ENCODE results near the gene STON2. TPM values are rescaled to one million over a fixed set of nuclear protein-coding genes. Genes with fewer than 3 reads are reported as not detected.

The STON2 gene
- total and polyA plus RNA-seq, 9 donors = 9.0 to 34.5 (median 12.1) TPM

DNA sequence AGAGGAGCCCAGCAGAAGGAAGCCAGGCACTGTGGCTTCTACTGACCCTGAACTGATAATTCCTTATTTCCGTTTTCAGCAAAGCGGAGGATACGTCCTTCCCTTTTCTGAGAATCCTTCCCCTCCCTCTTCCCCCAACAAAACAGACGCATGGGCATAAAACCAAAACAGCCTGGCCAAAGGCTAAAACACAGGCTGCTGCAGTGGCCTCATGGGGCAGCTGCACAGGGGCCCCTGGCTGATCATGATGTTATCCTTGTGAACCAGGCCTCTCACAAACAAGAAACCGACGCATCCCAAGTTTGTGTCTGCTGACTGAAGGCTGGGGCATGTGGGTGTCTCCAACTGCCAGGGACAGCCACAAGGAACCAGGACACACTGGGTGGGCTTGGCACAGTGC, 23.4 kb upstream of the STON2 start:
- peak; percentile 91 for DNase-seq

DNA sequence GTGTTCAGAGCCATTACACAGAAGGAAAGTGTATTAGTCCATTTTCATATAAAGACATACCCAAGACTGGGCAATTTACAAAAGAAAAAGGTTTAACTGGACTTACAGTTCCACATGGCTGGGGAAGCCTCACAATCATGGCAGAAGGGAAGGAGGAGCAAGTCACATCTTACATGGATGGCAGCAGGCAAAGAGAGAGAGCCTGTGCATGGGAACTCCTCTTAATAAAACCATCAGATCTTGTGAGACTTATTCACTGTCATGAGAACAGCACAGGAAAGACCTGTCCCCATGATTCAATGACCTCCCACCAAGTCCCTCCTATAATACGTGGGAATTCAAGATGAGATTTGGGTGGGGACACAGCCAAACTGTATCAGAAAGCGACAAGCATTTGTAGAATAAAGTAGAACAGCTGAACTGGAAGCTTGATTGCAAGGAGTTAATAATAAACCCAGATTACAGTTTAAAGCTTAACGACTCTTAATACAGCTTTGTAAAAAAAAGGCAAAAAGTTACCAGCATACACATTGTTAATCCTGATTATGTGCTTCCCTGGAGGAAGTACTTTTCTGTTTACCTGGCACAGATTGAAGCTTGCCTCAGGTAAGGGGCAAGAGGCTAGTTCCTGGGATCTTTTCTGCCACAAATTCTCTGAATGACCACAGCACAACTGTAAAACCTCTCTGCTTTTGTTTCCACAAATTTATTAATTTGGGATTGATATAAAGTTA, 18.1 kb upstream of the STON2 start:
- Histone ChIP-seq H3K36me3 (ENCODE audit: control insufficient read depth, insufficient read depth, low read length) (peaks cover 15% of the 10 kb centered on the region), H3K9me3 (replicated peaks; ENCODE audit: control insufficient read depth, low read depth, low read length) (no peaks in the 10 kb centered on the region), H3K4me3 (ENCODE audit: low read length) (no peak overlapping the region), H3K27ac (ENCODE audit: low read length) (no peak overlapping the region), H3K27me3 (ENCODE audit: control insufficient read depth, insufficient read depth, low read length) (no peaks in the 10 kb centered on the region), H3K4me1 (ENCODE audit: control insufficient read depth, insufficient read depth, low read length) (peaks cover 5% of the 10 kb centered on the region)
- no peak for DNase-seq
- WGBS (ENCODE audit: insufficient coverage) = no CpG with 5 or more reads among the region's 3 CpGs

More for the DNA sequence above, 23.4 kb upstream of the STON2 start:
- peaks cover 27% of the 10 kb centered on the region for H3K4me1 ChIP-seq (ENCODE audit: control insufficient read depth, insufficient read depth, low read length)
- H3K4me3 ChIP-seq (ENCODE audit: low read length) = no peak overlapping the region
- H3K36me3 ChIP-seq (ENCODE audit: control insufficient read depth, insufficient read depth, low read length) = peaks cover 24% of the 10 kb centered on the region
- no peaks in the 10 kb centered on the region for H3K9me3 ChIP-seq (replicated peaks; ENCODE audit: control insufficient read depth, low read depth, low read length)
- 3% methylated on average over 5 of the region's 6 CpGs for WGBS (ENCODE audit: insufficient coverage)
- H3K27ac ChIP-seq (ENCODE audit: low read length) = peak overlapping the region; percentile 69
- H3K27me3 ChIP-seq (ENCODE audit: control insufficient read depth, insufficient read depth, low read length) = no peaks in the 10 kb centered on the region

DNA sequence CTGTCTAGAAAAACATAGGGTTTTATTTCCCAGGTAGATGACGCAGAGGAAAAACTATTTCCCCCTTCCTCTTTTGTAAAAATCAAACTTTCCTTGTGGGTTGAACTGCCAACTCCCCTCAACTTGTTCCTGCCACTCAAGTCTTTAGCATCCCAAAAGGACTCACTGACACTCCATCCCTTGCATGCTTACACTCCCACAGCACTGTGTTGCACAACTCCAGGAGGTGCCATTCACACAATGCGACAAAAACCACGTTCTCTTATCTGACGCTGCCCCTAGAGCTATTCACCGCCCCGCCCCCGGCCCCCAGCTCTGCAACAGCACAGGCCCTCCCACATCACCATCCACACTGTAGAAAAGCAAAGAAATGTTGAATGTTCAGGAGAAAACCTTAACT, 16.9 kb upstream of the STON2 start:
- H3K27ac ChIP-seq (ENCODE audit: low read length) = no peak overlapping the region
- 86% methylated on average over 3 of the region's 7 CpGs for WGBS (ENCODE audit: insufficient coverage)
- H3K4me1 ChIP-seq (ENCODE audit: control insufficient read depth, insufficient read depth, low read length) = no peaks in the 10 kb centered on the region
- H3K9me3 ChIP-seq (replicated peaks; ENCODE audit: control insufficient read depth, low read depth, low read length) = no peaks in the 10 kb centered on the region
- no peaks in the 10 kb centered on the region for H3K27me3 ChIP-seq (ENCODE audit: control insufficient read depth, insufficient read depth, low read length)
- H3K4me3 ChIP-seq (ENCODE audit: low read length) = no peak overlapping the region
- no peak for DNase-seq
- peaks cover 15% of the 10 kb centered on the region for H3K36me3 ChIP-seq (ENCODE audit: control insufficient read depth, insufficient read depth, low read length)

DNA sequence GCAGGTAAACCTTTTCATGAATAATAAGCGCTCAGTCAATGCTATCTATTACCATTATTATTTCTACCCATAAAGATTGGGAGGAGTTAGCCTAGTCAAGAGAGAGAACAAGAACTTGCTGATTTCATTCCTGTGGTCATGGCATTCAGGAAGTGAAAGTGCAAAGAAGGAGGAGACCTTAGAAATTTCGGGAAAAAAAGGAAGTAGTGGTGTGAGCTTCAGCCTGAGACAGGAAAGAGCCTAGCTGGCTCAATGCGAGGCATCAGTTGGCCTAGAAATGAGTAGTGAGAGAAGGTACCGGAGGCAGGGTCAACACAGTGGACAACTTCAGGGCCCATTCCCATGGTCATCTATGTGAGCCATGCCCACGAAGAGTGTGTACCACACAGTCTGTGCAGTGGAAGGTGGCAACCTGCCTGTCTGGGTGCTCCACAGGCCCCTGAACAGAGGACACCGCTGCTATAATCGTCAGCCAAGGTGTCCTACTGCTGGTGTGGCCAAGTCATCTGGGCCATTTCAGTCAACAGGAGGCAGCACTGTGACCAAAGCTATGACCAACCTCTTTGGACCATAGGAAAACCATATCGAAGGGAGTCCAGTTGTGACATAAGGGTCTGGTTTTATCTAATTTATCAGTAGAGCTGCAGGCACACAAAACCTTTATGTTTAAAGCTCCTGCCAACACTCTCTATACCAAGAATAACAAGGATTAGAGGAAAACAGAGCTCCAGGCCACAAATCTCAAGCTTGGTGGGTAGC, 16.2 kb upstream of the STON2 start:
- peak; percentile 81 for DNase-seq
- H3K9me3 ChIP-seq (replicated peaks; ENCODE audit: control insufficient read depth, low read depth, low read length) = no peaks in the 10 kb centered on the region
- H3K4me3 ChIP-seq (ENCODE audit: low read length) = no peak overlapping the region
- no peak overlapping the region for H3K27ac ChIP-seq (ENCODE audit: low read length)
- peaks cover 15% of the 10 kb centered on the region for H3K36me3 ChIP-seq (ENCODE audit: control insufficient read depth, insufficient read depth, low read length)
- H3K4me1 ChIP-seq (ENCODE audit: control insufficient read depth, insufficient read depth, low read length) = no peaks in the 10 kb centered on the region
- 88% methylated on average over 6 of the region's 8 CpGs for WGBS (ENCODE audit: insufficient coverage)
- H3K27me3 ChIP-seq (ENCODE audit: control insufficient read depth, insufficient read depth, low read length) = no peaks in the 10 kb centered on the region

DNA sequence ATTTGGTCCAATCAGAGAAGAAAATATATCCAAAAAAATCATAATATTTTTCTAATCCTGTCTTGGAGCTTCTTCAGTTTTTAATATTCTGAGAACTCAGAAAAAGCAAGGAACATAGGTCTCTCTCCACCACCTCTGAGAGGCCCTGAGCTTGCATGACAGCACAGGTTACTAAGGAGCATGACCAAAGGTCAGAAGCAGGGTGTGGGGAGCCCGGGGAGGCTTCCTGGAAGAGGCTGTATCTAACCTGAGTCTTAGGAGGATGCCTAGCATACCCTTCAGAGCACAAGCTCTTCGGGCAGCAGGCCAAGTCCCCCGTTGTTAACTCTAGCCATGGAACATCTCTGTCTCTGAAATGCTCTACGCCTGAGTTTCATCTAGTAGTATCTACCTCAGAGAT, 15.7 kb upstream of the STON2 start:
- no peaks in the 10 kb centered on the region for H3K27me3 ChIP-seq (ENCODE audit: control insufficient read depth, insufficient read depth, low read length)
- H3K9me3 ChIP-seq (replicated peaks; ENCODE audit: control insufficient read depth, low read depth, low read length) = no peaks in the 10 kb centered on the region
- H3K4me1 ChIP-seq (ENCODE audit: control insufficient read depth, insufficient read depth, low read length) = no peaks in the 10 kb centered on the region
- no peak overlapping the region for H3K27ac ChIP-seq (ENCODE audit: low read length)
- WGBS (ENCODE audit: insufficient coverage) = 86% methylated on average over 3 of the region's 4 CpGs
- DNase-seq = no peak
- peaks cover 14% of the 10 kb centered on the region for H3K36me3 ChIP-seq (ENCODE audit: control insufficient read depth, insufficient read depth, low read length)
- no peak overlapping the region for H3K4me3 ChIP-seq (ENCODE audit: low read length)

DNA sequence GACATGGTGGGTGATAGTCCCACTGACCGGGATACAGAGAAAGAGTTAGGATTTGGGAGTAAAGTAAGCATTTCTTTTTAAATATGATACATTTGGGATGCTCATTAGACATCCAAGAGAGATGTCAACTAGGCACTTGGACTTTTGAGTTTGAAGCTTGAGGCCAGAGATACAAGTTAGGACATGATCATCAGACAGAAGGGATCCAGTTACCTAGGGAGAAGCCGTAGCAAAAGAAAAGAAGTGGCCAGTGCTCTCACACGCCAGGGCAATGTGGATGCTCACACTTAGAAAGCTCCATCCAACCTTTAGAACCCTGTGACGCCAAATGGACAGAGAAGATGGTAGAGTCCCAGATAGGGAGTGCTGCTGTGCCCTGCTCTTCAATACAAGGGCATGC, 14.0 kb upstream of the STON2 start:
- Histone ChIP-seq H3K4me3 (ENCODE audit: low read length) (no peak overlapping the region), H3K27ac (ENCODE audit: low read length) (no peak overlapping the region), H3K4me1 (ENCODE audit: control insufficient read depth, insufficient read depth, low read length) (no peaks in the 10 kb centered on the region), H3K27me3 (ENCODE audit: control insufficient read depth, insufficient read depth, low read length) (no peaks in the 10 kb centered on the region), H3K36me3 (ENCODE audit: control insufficient read depth, insufficient read depth, low read length) (no peaks in the 10 kb centered on the region), H3K9me3 (replicated peaks; ENCODE audit: control insufficient read depth, low read depth, low read length) (no peaks in the 10 kb centered on the region)
- DNase-seq = no peak
- 94% methylated on average over 2 of the region's 4 CpGs for WGBS (ENCODE audit: insufficient coverage)

DNA sequence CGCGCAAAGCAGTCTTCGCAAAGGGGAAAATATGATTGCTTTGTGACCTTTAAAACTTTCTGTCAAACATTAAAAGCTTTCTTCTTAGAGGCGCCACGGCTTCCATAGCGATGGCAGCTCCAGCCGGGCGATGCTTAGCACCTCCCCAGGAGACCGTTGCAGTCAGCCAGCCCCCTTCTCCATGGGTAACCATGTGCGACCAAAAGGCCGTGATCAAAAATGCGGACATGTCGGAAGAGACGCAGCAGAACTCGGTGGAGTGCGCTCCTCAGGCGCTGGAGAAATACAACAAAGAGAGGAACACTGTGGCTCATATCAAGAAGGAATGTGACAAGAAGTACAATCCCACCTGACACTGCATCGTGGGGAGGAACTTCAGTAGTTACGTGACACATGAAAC, 12.7 kb upstream of the STON2 start:
- Histone ChIP-seq H3K27me3 (ENCODE audit: control insufficient read depth, insufficient read depth, low read length) (no peaks in the 10 kb centered on the region), H3K36me3 (ENCODE audit: control insufficient read depth, insufficient read depth, low read length) (no peaks in the 10 kb centered on the region), H3K4me3 (ENCODE audit: low read length) (no peak overlapping the region), H3K4me1 (ENCODE audit: control insufficient read depth, insufficient read depth, low read length) (no peaks in the 10 kb centered on the region), H3K9me3 (replicated peaks; ENCODE audit: control insufficient read depth, low read depth, low read length) (no peaks in the 10 kb centered on the region), H3K27ac (ENCODE audit: low read length) (no peak overlapping the region)
- no peak for DNase-seq
- 88% methylated on average over 10 of the region's 19 CpGs for WGBS (ENCODE audit: insufficient coverage)

DNA sequence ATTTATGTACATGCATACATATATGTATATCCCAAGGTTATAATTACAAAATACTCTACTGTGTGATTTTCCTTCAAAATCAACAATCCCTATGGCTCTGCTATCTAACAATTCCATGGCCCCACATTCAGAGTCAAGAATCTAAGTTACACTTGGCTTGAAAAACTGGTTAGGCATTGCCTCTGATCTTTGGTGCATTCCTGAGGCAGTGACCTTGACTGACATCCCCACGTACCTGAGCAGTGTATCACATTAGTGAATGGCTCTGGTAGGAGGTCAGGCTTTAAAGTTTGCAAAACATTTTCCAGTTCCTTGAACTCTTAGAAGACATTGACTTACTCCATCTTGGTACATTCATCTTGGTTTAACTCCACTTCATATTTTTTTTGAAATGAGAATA, 8.5 kb upstream of the STON2 start:
- Histone ChIP-seq H3K4me1 (ENCODE audit: control insufficient read depth, insufficient read depth, low read length) (peaks cover 5% of the 10 kb centered on the region), H3K36me3 (ENCODE audit: control insufficient read depth, insufficient read depth, low read length) (no peaks in the 10 kb centered on the region), H3K27ac (ENCODE audit: low read length) (no peak overlapping the region), H3K27me3 (ENCODE audit: control insufficient read depth, insufficient read depth, low read length) (no peaks in the 10 kb centered on the region), H3K4me3 (ENCODE audit: low read length) (no peak overlapping the region), H3K9me3 (replicated peaks; ENCODE audit: control insufficient read depth, low read depth, low read length) (no peaks in the 10 kb centered on the region)
- DNase-seq = no peak
- 71% methylated on average over 1 of the region's 1 CpG for WGBS (ENCODE audit: insufficient coverage)

DNA sequence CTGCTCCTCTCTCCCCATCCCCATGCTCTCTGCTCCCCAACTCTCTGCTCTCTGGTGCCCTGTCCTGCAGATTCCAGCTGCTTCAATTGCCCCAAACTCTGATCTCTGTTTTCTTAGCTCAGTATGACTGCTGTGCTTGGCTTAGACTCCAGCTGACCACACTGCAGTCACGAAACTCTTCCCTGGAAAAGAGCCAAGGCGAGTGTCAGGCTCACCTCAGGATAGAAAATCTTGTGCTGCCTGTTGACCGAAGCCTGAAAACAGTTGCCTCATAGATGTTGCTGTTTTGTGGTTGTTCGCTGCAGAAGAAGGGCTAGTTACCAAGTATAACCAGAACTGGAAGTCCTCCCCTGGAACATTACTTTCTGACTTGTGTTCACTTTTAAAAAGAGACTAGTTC, 6.7 kb upstream of the STON2 start:
- H3K27me3 ChIP-seq (ENCODE audit: control insufficient read depth, insufficient read depth, low read length) = no peaks in the 10 kb centered on the region
- DNase-seq = peak; percentile 74
- no peak overlapping the region for H3K4me3 ChIP-seq (ENCODE audit: low read length)
- no peaks in the 10 kb centered on the region for H3K36me3 ChIP-seq (ENCODE audit: control insufficient read depth, insufficient read depth, low read length)
- 17% methylated on average over 1 of the region's 4 CpGs for WGBS (ENCODE audit: insufficient coverage)
- peaks cover 5% of the 10 kb centered on the region for H3K4me1 ChIP-seq (ENCODE audit: control insufficient read depth, insufficient read depth, low read length)
- no peaks in the 10 kb centered on the region for H3K9me3 ChIP-seq (replicated peaks; ENCODE audit: control insufficient read depth, low read depth, low read length)
- H3K27ac ChIP-seq (ENCODE audit: low read length) = no peak overlapping the region

DNA sequence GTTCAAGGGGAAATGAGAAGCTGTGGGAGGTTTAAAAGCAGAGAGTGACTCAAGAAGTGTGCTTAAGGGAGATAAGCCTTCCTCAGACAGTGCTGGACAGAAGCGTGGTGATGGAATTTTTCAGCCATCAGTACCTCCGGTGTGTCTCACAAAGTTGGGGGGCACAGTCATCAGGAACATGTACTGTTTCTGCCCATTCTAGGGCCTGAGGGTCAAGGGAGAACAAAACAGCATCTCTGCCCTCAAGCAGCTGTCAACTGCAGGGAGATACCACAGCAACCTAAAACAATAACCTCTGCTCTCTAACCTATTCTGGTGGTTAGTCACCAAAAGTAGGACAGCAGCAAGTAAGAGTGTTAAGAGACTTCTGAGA, 2.0 kb upstream of the STON2 start:
- H3K4me1 ChIP-seq (ENCODE audit: control insufficient read depth, insufficient read depth, low read length) = peaks cover 19% of the 10 kb centered on the region
- H3K4me3 ChIP-seq (ENCODE audit: low read length) = no peak overlapping the region
- H3K27me3 ChIP-seq (ENCODE audit: control insufficient read depth, insufficient read depth, low read length) = no peaks in the 10 kb centered on the region
- DNase-seq = no peak
- 86% methylated on average over 2 of the region's 2 CpGs for WGBS (ENCODE audit: insufficient coverage)
- no peaks in the 10 kb centered on the region for H3K9me3 ChIP-seq (replicated peaks; ENCODE audit: control insufficient read depth, low read depth, low read length)
- H3K27ac ChIP-seq (ENCODE audit: low read length) = no peak overlapping the region
- H3K36me3 ChIP-seq (ENCODE audit: control insufficient read depth, insufficient read depth, low read length) = peaks cover 9% of the 10 kb centered on the region

Measured in muscle of leg (tissue), 11 donors.